ENCODE data around the gene SUSD2. TPM values are rescaled to one million over a fixed set of nuclear protein-coding genes. Genes with fewer than 3 reads are reported as not detected.

Gene SUSD2
- polyA plus RNA-seq, 1 experiment, result 0.63 TPM

DNA sequence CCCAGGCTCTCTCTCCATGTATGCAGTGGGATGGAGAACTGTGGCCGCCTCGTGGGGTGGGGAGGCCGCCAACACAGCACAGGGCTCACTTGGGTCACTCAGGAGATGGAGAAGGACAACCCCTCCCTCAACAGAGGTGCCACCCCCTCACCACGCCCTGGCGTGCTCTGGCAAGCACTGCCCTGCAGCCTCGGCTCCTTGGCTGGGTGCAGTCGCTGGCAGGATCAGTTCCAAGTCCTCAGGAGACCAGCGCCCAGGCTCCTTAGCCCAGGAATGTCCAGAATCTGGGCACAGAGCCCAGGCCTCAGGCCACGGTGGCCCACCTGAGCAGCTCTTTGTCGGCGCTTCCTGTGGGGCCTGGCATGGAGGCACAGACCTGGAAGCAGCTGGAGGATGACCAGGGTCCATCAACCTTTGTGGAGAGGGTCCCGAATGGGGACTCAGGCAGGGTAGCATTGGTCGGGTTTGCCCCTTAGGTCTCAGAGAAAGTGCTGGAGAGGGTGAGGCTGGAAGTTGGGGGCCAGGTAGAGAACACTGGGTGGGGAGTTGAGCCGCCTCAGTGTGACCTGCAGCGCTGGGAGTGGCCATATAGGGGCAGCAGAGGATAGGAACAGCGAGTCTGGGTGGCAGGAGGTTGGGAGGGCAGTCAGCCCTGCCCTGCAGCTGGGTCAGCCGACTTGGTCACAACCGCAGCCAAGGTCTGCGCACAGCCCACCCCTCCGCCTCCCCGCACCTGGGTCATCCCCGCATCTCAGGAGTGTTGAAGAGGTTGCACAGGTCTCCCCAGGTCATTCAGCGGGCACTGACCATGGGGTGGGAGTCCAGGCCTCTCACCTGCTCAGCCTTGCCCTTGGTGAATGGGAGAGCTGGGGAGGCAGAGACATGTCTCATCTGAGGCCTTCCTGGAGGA, 8.2 kb downstream of the SUSD2 start:
- Histone ChIP-seq H3K27ac (ENCODE audit: low read depth, low read length) (no peak overlapping the region), H3K9me3 (ENCODE audit: control insufficient read depth, insufficient read depth, low read length) (no peaks in the 10 kb centered on the region), H3K27me3 (ENCODE audit: control insufficient read depth, insufficient read depth, low read length) (no peaks in the 10 kb centered on the region), H3K4me3 (ENCODE audit: low read depth, low read length) (no peak overlapping the region)
- CTCF ChIA-PET, result interaction anchor here (0.6 to 2.0 kb wide), 15 partner anchors 9 to 124 kb away, joined by 3 to 25 read pairs (median 3); partner anchors contain the start of gene GGT5
- TF ChIP-seq, protein P1, sequence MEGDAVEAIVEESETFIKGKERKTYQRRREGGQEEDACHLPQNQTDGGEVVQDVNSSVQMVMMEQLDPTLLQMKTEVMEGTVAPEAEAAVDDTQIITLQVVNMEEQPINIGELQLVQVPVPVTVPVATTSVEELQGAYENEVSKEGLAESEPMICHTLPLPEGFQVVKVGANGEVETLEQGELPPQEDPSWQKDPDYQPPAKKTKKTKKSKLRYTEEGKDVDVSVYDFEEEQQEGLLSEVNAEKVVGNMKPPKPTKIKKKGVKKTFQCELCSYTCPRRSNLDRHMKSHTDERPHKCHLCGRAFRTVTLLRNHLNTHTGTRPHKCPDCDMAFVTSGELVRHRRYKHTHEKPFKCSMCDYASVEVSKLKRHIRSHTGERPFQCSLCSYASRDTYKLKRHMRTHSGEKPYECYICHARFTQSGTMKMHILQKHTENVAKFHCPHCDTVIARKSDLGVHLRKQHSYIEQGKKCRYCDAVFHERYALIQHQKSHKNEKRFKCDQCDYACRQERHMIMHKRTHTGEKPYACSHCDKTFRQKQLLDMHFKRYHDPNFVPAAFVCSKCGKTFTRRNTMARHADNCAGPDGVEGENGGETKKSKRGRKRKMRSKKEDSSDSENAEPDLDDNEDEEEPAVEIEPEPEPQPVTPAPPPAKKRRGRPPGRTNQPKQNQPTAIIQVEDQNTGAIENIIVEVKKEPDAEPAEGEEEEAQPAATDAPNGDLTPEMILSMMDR (IDR thresholded peaks at IDR 0.05; ENCODE audit: low read depth, low read length), result peak; percentile 93
- DNase-seq (ENCODE audit: low read depth, low spot score), result peak; percentile 26
- POLR2A ChIA-PET, result interaction anchor here (2.1 kb wide), 1 partner anchor 58 kb away, joined by 14 read pairs; no protein-coding TSS in a partner anchor

DNA sequence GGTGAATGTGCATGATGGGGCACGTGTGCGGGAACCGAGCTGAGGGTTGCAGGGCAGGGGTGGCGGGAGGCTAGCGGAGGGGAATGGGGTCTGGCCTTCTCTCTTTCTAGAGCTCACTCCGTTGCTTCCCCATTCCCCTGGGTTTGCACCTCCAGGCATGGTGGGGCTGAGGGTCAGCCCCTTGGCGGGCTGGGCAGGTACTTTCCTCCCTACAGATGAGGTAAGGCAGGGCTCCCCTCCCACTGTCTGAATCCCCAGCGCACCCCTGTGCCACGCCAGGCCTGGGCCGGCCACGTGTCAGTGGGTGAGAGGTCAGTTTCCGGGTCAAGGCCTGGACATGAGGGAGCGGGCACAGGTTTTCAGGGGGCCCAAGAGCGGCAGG, 8.9 kb downstream of the SUSD2 start:
- Histone ChIP-seq H3K4me3 (ENCODE audit: low read depth, low read length) (no peak overlapping the region), H3K9me3 (ENCODE audit: control insufficient read depth, insufficient read depth, low read length) (no peaks in the 10 kb centered on the region), H3K27me3 (ENCODE audit: control insufficient read depth, insufficient read depth, low read length) (no peaks in the 10 kb centered on the region), H3K27ac (ENCODE audit: low read depth, low read length) (no peak overlapping the region)
- DNase-seq (ENCODE audit: low read depth, low spot score), result no peak
- TF ChIP-seq, protein P1 (IDR thresholded peaks at IDR 0.05; ENCODE audit: low read depth, low read length), result no peak
- ChIA-PET CTCF (interaction anchor here (0.6 to 2.0 kb wide), 14 partner anchors 8 to 124 kb away, joined by 3 to 25 read pairs (median 4); partner anchors contain the start of gene GGT5), POLR2A (interaction anchor here (2.1 kb wide), 1 partner anchor 57 kb away, joined by 14 read pairs; no protein-coding TSS in a partner anchor)

DNA sequence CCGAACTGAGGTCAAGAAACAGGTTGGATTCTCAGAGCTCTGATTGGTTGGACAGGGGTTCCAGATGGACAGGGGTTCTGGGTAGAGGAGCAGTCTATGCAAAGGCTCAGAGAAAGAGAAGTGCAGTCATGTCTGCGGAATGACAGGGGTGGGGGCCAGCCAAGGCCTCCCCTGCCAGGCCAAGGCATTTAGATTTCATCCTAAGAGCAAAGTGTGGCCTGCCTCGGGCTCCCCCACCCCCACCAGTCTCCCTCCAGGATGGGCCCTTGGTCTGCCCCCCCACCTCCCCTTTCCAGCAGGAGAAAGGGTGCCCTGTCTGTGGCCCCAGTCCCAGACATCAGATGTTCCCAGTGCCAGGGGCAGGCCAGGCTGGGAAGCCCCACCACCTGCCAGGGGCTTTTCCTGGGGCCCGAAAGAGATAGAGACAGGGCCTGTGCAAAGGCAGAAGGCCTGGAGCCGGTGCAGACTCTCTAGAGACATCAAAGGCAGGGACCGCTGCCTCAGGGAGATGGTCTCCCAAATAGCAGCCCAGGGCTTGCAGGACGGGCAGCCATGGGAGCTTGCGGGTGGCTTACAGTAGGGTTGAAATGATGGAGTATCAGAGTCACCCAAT, 9.4 kb downstream of the SUSD2 start:
- no peaks in the 10 kb centered on the region for H3K9me3 ChIP-seq (ENCODE audit: control insufficient read depth, insufficient read depth, low read length)
- DNase-seq (ENCODE audit: low read depth, low spot score), result no peak
- H3K4me3 ChIP-seq (ENCODE audit: low read depth, low read length), result no peak overlapping the region
- CTCF ChIA-PET, result interaction anchor here (0.6 to 2.0 kb wide), 12 partner anchors 8 to 85 kb away, joined by 3 to 25 read pairs (median 4); partner anchors contain the start of gene GGT5
- no peaks in the 10 kb centered on the region for H3K27me3 ChIP-seq (ENCODE audit: control insufficient read depth, insufficient read depth, low read length)
- H3K27ac ChIP-seq (ENCODE audit: low read depth, low read length), result no peak overlapping the region
- POLR2A ChIA-PET, result interaction anchor here (2.1 kb wide), 1 partner anchor 57 kb away, joined by 14 read pairs; no protein-coding TSS in a partner anchor
- TF ChIP-seq, protein P1 (IDR thresholded peaks at IDR 0.05; ENCODE audit: low read depth, low read length), result no peak

DNA sequence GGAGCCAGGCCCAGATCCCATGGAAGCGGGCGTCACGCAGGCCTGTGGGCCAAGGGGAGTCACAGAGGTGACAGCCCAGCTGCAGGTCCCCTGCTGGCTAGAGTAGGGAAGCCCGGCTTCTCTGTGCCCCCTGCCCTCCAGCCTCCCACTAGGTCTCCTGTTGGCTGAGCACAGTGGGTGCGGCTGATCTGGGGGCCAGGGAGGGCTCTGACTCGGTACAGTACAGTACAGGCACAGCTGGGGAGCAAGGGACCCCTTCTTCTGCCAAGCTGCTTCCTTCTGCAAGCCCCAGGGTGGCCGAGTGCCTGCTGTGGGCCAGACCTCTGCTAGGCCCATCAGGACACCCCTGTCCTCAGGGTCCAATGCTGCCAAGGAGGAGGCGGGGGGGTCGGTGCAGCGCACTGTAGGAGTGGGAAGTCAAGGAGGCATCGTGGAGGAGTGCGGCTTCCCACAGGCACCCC, 10.1 kb downstream of the SUSD2 start:
- Histone ChIP-seq H3K27me3 (ENCODE audit: control insufficient read depth, insufficient read depth, low read length) (no peaks in the 10 kb centered on the region), H3K9me3 (ENCODE audit: control insufficient read depth, insufficient read depth, low read length) (no peaks in the 10 kb centered on the region), H3K27ac (ENCODE audit: low read depth, low read length) (no peak overlapping the region), H3K4me3 (ENCODE audit: low read depth, low read length) (no peak overlapping the region)
- ChIA-PET POLR2A (no interaction called here), CTCF (no interaction called here)
- DNase-seq (ENCODE audit: low read depth, low spot score), result no peak
- TF ChIP-seq, protein P1 (IDR thresholded peaks at IDR 0.05; ENCODE audit: low read depth, low read length), result no peak

Data from AG04450 (cell line).